H1 (cell line): ENCODE data around the gene FAM222B. TPM values are rescaled to one million over a fixed set of nuclear protein-coding genes. Genes with fewer than 3 reads are reported as not detected.

Experiments
- CTCF ChIA-PET: fragments of 300-600 bp; sonication (Branson Sonifier 250); formaldehyde crosslinking; loops from one replicate; lab custom pipeline; 2021; ENCODE audit not compliant: partially characterized antibody; lab: Charles Lee
- POLR2A ChIA-PET: fragments of 300-600 bp; sonication (Branson Sonifier 250); formaldehyde crosslinking; loops from one replicate; lab custom pipeline; 2021; ENCODE audit warnings: inconsistent platforms; ENCODE audit not compliant: partially characterized antibody; lab: Charles Lee
- DNase-seq, 2 experiments: peaks; one replicate each; pipeline versions ENCODE4 v3.0.0 to v3.0.0-alpha.2; 2010 to 2022; ENCODE audit warnings: low spot score in 2 of 2, low read depth in 1 of 2, mixed read lengths in 1 of 2
- FAIRE-seq: peaks from 2 replicates; lab custom pipeline; 2011; peaks lifted over from hg19 to GRCh38; lab: Jason Lieb, UNC
- H2AFZ ChIP-seq: 2 replicates; pipeline ENCODE4 v1.8.1; 2012; ENCODE audit warnings: low read length, inconsistent platforms
- H2AK5ac ChIP-seq: 2 replicates; pipeline ENCODE4 v1.6.1; 2013; ENCODE audit warnings: low read depth, low read length
- H2BK120ac ChIP-seq: replicated peaks from 2 replicates; pipeline ENCODE3; 2013; ENCODE audit warnings: low read depth, low read length, inconsistent platforms
- H2BK12ac ChIP-seq: 2 replicates; pipeline ENCODE4 v1.6.1; 2013; ENCODE audit warnings: low read depth, low read length
- H2BK15ac ChIP-seq: 2 replicates; pipeline ENCODE4 v1.6.1; 2013; ENCODE audit warnings: low read length
- H2BK20ac ChIP-seq: 2 replicates; pipeline ENCODE4 v1.6.1; 2013; ENCODE audit warnings: low read length
- H2BK5ac ChIP-seq: 2 replicates; pipeline ENCODE4 v1.6.1; 2013; ENCODE audit warnings: low read depth, low read length
- H3K14ac ChIP-seq: 2 replicates; pipeline ENCODE4 v1.6.1; 2013; ENCODE audit warnings: inconsistent platforms; ENCODE audit not compliant: insufficient read length
- H3K18ac ChIP-seq: 2 replicates; pipeline ENCODE4 v1.6.1; 2013; ENCODE audit warnings: low read length; ENCODE audit errors: extremely low read depth
- H3K23ac ChIP-seq: 2 replicates; pipeline ENCODE4 v1.6.1; 2013; ENCODE audit warnings: inconsistent platforms; ENCODE audit not compliant: insufficient read length
- H3K23me2 ChIP-seq: 2 replicates; pipeline ENCODE4 v1.6.1; 2013; ENCODE audit warnings: low read depth, low read length
- H3K27ac ChIP-seq: 2 replicates; pipeline ENCODE4 v1.6.1; 2011; ENCODE audit warnings: low read depth, low read length, inconsistent platforms
- H3K27me3 ChIP-seq, 4 experiments: replicated peaks in 1 of 4; 1 replicate in 1 of 4; 2 replicates in 3 of 4; pipeline versions ENCODE4 v1.6.1 to v1.8.1; 2011 to 2013; ENCODE audit warnings: low read length in 3 of 4, mild to moderate bottlenecking in 3 of 4, inconsistent platforms in 2 of 4, mixed read lengths in 2 of 4, moderate library complexity in 1 of 4; ENCODE audit not compliant: control insufficient read depth in 3 of 4, insufficient read depth in 3 of 4; ENCODE audit errors: extremely low read depth in 1 of 4
- H3K36me3 ChIP-seq, 4 experiments: 2 replicates each; pipeline versions ENCODE4 v1.6.1 to v1.8.1; 2011 to 2013; ENCODE audit warnings: mild to moderate bottlenecking in 4 of 4, low read length in 3 of 4, moderate library complexity in 2 of 4, control low read depth in 1 of 4, inconsistent platforms in 1 of 4; ENCODE audit not compliant: insufficient read depth in 4 of 4, control insufficient read depth in 2 of 4
- H3K4ac ChIP-seq: replicated peaks from 2 replicates; pipeline ENCODE3; 2013; ENCODE audit warnings: low read length, low read depth, mixed read lengths, inconsistent platforms; ENCODE audit not compliant: insufficient read length
- H3K4me1 ChIP-seq, 4 experiments: replicated peaks in 1 of 4; 1 replicate in 1 of 4; 2 replicates in 3 of 4; pipeline versions ENCODE4 v1.6.1 to v1.8.1; 2011 to 2013; ENCODE audit warnings: low read length in 3 of 4, inconsistent platforms in 2 of 4, mixed read lengths in 1 of 4; ENCODE audit not compliant: insufficient read depth in 4 of 4, control insufficient read depth in 3 of 4
- H3K4me2 ChIP-seq, 2 experiments: 2 replicates each; pipeline versions ENCODE4 v1.6.1 to v1.8.1; 2011 to 2013; ENCODE audit warnings: low read depth in 2 of 2, low read length in 2 of 2, control low read depth in 1 of 2, inconsistent platforms in 1 of 2, mild to moderate bottlenecking in 1 of 2; ENCODE audit not compliant: insufficient read depth in 1 of 2
- H3K4me3 ChIP-seq, 4 experiments: fragments of 200-600, 300-600 bp in 1 of 4; sonication (generic), shearing (Covaris generic), sonication (Bioruptor Twin) in 1 of 4; 2 replicates each; pipeline versions ENCODE4 v1.5.1 to v1.8.1; 2011 to 2016; ENCODE audit warnings: low read length in 4 of 4, low read depth in 3 of 4, control low read depth in 2 of 4, inconsistent platforms in 2 of 4, mild to moderate bottlenecking in 2 of 4, mixed read lengths in 1 of 4, moderate library complexity in 1 of 4; ENCODE audit not compliant: insufficient read depth in 2 of 4; ENCODE audit errors: extremely low read depth in 1 of 4
- H3K56ac ChIP-seq: replicated peaks from 2 replicates; pipeline ENCODE3; 2013; ENCODE audit warnings: low read depth, mild to moderate bottlenecking, mixed read lengths, low read length, inconsistent platforms; ENCODE audit not compliant: insufficient read length
- H3K79me1 ChIP-seq: 2 replicates; pipeline ENCODE4 v1.6.1; 2013; ENCODE audit warnings: low read depth, low read length, control low read depth
- H3K79me2 ChIP-seq, 2 experiments: 2 replicates each; pipeline versions ENCODE4 v1.6.1 to v1.8.1; 2012 to 2013; ENCODE audit warnings: low read length in 2 of 2, mild to moderate bottlenecking in 2 of 2, inconsistent platforms in 1 of 2; ENCODE audit not compliant: insufficient read depth in 2 of 2, control insufficient read depth in 1 of 2
- H3K9ac ChIP-seq, 4 experiments: replicated peaks in 1 of 4; 1 replicate in 1 of 4; 2 replicates in 3 of 4; pipeline versions ENCODE4 v1.6.1 to v1.8.1; 2011 to 2013; ENCODE audit warnings: low read depth in 3 of 4, low read length in 3 of 4, control low read depth in 2 of 4, mild to moderate bottlenecking in 2 of 4, moderate library complexity in 2 of 4, inconsistent platforms in 1 of 4; ENCODE audit errors: extremely low read depth in 1 of 4
- H3K9me3 ChIP-seq, 2 experiments: 2 replicates each; pipeline versions ENCODE4 v1.6.1 to v1.8.1; 2012 to 2013; ENCODE audit warnings: mild to moderate bottlenecking in 2 of 2, moderate library complexity in 2 of 2, control low read depth in 1 of 2, inconsistent platforms in 1 of 2, low read depth in 1 of 2, low read length in 1 of 2, mixed read lengths in 1 of 2; ENCODE audit not compliant: insufficient read depth in 2 of 2
- H4K20me1 ChIP-seq, 2 experiments: replicated peaks in 1 of 2; 2 replicates each; pipeline versions ENCODE3 to v1.8.1; 2011 to 2013; ENCODE audit warnings: inconsistent platforms in 2 of 2, low read length in 2 of 2, mild to moderate bottlenecking in 1 of 2; ENCODE audit not compliant: insufficient read depth in 2 of 2, control insufficient read depth in 1 of 2
- H4K5ac ChIP-seq: 2 replicates; pipeline ENCODE4 v1.6.1; 2013; ENCODE audit warnings: low read length, low read depth, mixed read lengths, inconsistent platforms; ENCODE audit not compliant: insufficient read length
- H4K8ac ChIP-seq: 2 replicates; pipeline ENCODE4 v1.8.0; 2013; ENCODE audit warnings: mild to moderate bottlenecking, moderate library complexity, low read length, inconsistent platforms; ENCODE audit not compliant: insufficient read depth; ENCODE audit errors: extremely low read depth
- H4K91ac ChIP-seq: replicated peaks from 2 replicates; pipeline ENCODE3; 2013; ENCODE audit warnings: low read length, mixed read lengths, inconsistent platforms; ENCODE audit not compliant: insufficient read length
- BACH1 ChIP-seq: IDR thresholded peaks from 2 replicates; pipeline ENCODE4 v1.6.1; 2012; ENCODE audit warnings: low read length, improper control_type of control experiment
- CTBP2 ChIP-seq: IDR thresholded peaks from 2 replicates; pipeline ENCODE4 v1.7.0; 2011; ENCODE audit warnings: borderline replicate concordance, mild to moderate bottlenecking, moderate library complexity, mixed read lengths, low read length; ENCODE audit not compliant: insufficient read depth, insufficient read length
- EP300 ChIP-seq, 2 experiments: IDR thresholded peaks; 1 replicate in 1 of 2; 2 replicates in 1 of 2; pipeline ENCODE4 v1.6.1; 2011 to 2012; ENCODE audit warnings: low read depth in 2 of 2, low read length in 2 of 2, mild to moderate bottlenecking in 2 of 2, borderline replicate concordance in 1 of 2, inconsistent platforms in 1 of 2, moderate library complexity in 1 of 2
- EZH2 ChIP-seq: fragments of 200-600 bp; sonication (generic); IDR thresholded peaks from 2 replicates; pipeline ENCODE4 v1.7.1; 2012; ENCODE audit warnings: low read depth, mild to moderate bottlenecking, moderate library complexity, low read length, inconsistent platforms; ENCODE audit not compliant: severe bottlenecking
- JUN ChIP-seq: IDR thresholded peaks from 2 replicates; pipeline ENCODE4 v1.6.1; 2011; ENCODE audit warnings: low read depth, mild to moderate bottlenecking, improper control_type of control experiment, low read length
- POU5F1 ChIP-seq: IDR thresholded peaks from 2 replicates; pipeline ENCODE4 v1.6.1; 2011; ENCODE audit warnings: low read depth, mild to moderate bottlenecking, low read length, moderate library complexity
- RNF2 ChIP-seq: fragments of 200-900, 300-1000 bp; sonication (generic); IDR thresholded peaks from 2 replicates; pipeline ENCODE4 v1.7.1; 2016; ENCODE audit warnings: borderline replicate concordance, low read depth, mild to moderate bottlenecking, antibody characterized with exemption, low read length; ENCODE audit not compliant: poor library complexity, severe bottlenecking; ENCODE audit errors: missing control alignments
- SIRT6 ChIP-seq: IDR thresholded peaks from one replicate; pipeline ENCODE4 v1.7.1; 2012; ENCODE audit warnings: low read length, inconsistent platforms
- SRF ChIP-seq: IDR thresholded peaks from 2 replicates; pipeline ENCODE4 v1.6.1; 2011; ENCODE audit warnings: mild to moderate bottlenecking, low read depth, low read length, moderate library complexity
- USF2 ChIP-seq: IDR thresholded peaks from 2 replicates; pipeline ENCODE4 v1.6.1; 2011; ENCODE audit warnings: low read length, improper control_type of control experiment
- WGBS, 2 experiments: shearing (Covaris generic) in 1 of 2; methylation state at CpG; one replicate each; pipeline versions ENCODE4 v1.1.6 to v1.1.7; 2013 to 2015; ENCODE audit warnings: low lambda C conversion rate in 2 of 2, mixed read lengths in 2 of 2, inconsistent platforms in 1 of 2, low coverage in 1 of 2, missing lambda C conversion rate in 1 of 2; ENCODE audit not compliant: insufficient replicate concordance in 2 of 2, insufficient coverage in 1 of 2, insufficient read length in 1 of 2; ENCODE audit errors: extremely low coverage in 1 of 2, missing lambda C conversion rate in 1 of 2; 5-methylcytosine and 5-hydroxymethylcytosine counted together
- polyA plus RNA-seq, 7 experiments: library from polyadenylated mRNA; depleted of rRNA in 3 of 7; stranded (reverse) in 5 of 7; unstranded in 2 of 7; fragments of >200 nt in 5 of 7; fragments of 200-250 nt in 2 of 7; gene quantifications; 1 replicate in 5 of 7; 2 replicates in 1 of 7; 4 replicates in 1 of 7; pipeline versions ENCODE4 v1.2.1 to v1.2.3, GENCODE V29; 2011 to 2013; ENCODE audit warnings: missing spikeins in 2 of 7, mixed read lengths in 2 of 7
- total RNA-seq: library from RNA; stranded (reverse); fragmentation: NEBNext Ultra II Directional; extraction: Animal tissue kit (Norgen Biotek cat#: 25700); gene quantifications from 2 replicates; pipeline ENCODE4 v1.2.1, GENCODE V29; 2021
- TF ChIP-seq, protein P1 (sequence below): IDR thresholded peaks from 2 replicates; pipeline ENCODE4 v1.6.1; 2011; ENCODE audit warnings: low read depth, mild to moderate bottlenecking, low read length; ENCODE audit not compliant: insufficient read depth

FAM222B gene
- total and polyA plus RNA-seq, 2 of the 8 experiments (the other 6 are each of a cell fraction or from before 2014, with no cell fraction given) = 42.1 to 81.7 TPM

DNA sequence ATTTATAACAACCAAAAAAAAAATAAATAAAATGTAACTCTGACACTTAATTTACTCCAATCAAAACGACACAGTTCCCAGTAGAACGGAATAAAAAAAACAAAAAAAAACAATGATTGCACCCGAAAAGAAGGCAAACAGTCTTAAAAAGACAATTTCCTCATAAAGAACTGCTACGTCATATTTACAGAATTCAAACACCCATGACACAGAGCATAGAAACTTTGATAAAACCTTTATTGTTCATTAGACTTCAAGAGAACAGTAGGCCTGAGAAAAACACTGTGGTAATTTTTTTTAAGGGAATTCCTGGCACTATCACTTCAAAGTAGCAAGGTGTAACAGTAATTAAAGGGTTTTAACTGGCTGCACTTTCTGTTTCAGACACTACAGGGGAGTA is 26.1 kb downstream of the FAM222B start:
- Histone ChIP-seq H4K5ac (no peak overlapping the region), H3K4ac (no peak overlapping the region), H3K56ac (no peak overlapping the region), H3K9me3 (no peaks in the 10 kb centered on the region), H3K23me2 (peaks cover 2% of the 10 kb centered on the region; the same call in 1 of the 2 replicates), H2BK12ac (no peak overlapping the region), H3K79me2 (peaks cover 4 to 75% of the 10 kb centered on the region in 2 experiments; a peak in 2 of 4 replicates), H2BK5ac (no peak overlapping the region), H3K36me3 (no peaks in the 10 kb centered on the region), H4K20me1 (no peaks in the 10 kb centered on the region), H2BK15ac (no peak overlapping the region), H2BK120ac (no peak overlapping the region), H3K27me3 (no peaks in the 10 kb centered on the region), H2AK5ac (no peak overlapping the region), H3K27ac (no peak overlapping the region), H4K8ac (no peak overlapping the region), H3K9ac (no peak overlapping the region), H3K4me2 (no peak overlapping the region), H3K4me1 (peaks cover 0 to 1% (median 0%) of the 10 kb centered on the region in 4 experiments; a peak in 2 of 7 replicates), H3K14ac (no peak overlapping the region), H3K79me1 (no peaks in the 10 kb centered on the region; the same call in 1 of the 2 replicates), H3K23ac (no peak overlapping the region), H3K18ac (no peak overlapping the region), H3K4me3 (no peak overlapping the region), H2AFZ (no peak overlapping the region), H4K91ac (no peak overlapping the region), H2BK20ac (no peak overlapping the region)
- FAIRE-seq = no peak
- CTCF ChIA-PET = interaction anchor here (0.6 kb wide), 1 partner anchor 325 kb away, joined by 3 read pairs; no protein-coding TSS in a partner anchor
- 86% methylated on average over 4 of the region's 4 CpGs; no CpG with 5 or more reads in 1 of the 2 experiments for WGBS, 2 experiments
- no peak for DNase-seq
- POLR2A ChIA-PET = interaction anchor here (1.6 kb wide), 1 partner anchor 10 kb away, joined by 6 read pairs; no protein-coding TSS in a partner anchor
- no peak for TF ChIP-seq CTBP2
- TF ChIP-seq SRF = no peak
- no peak for TF ChIP-seq JUN
- no peak for TF ChIP-seq USF2
- TF ChIP-seq BACH1 = no peak
- no peak for TF ChIP-seq EP300 (IDR thresholded peaks at IDR 0.05; ENCODE audit: borderline replicate concordance in 1 of 2, low read depth in 2 of 2, low read length in 2 of 2)
- no peak for TF ChIP-seq EZH2
- TF ChIP-seq, protein P1, sequence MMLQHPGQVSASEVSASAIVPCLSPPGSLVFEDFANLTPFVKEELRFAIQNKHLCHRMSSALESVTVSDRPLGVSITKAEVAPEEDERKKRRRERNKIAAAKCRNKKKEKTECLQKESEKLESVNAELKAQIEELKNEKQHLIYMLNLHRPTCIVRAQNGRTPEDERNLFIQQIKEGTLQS = no peak
- no peak for TF ChIP-seq POU5F1
- no peak for TF ChIP-seq RNF2
- no peak for TF ChIP-seq SIRT6
